Skeletal muscle cell (primary cell): ENCODE data around the gene ITGB2.
"Not testable (repeated sequence)": the region's sequence is repeated elsewhere in the genome, so short reads cannot be mapped to it uniquely, and the experiment has no call there.

ENCODE experiments used
- DNase-seq: peaks from one replicate; pipeline ENCODE4 v3.0.0-alpha.2; 2010; ENCODE audit warnings: low read depth
- H3K4me3 ChIP-seq: 2 replicates; pipeline ENCODE4 v1.5.1; 2011; ENCODE audit warnings: low read depth, mild to moderate bottlenecking, control low read depth, low read length, moderate library complexity

ITGB2 gene

DNA sequence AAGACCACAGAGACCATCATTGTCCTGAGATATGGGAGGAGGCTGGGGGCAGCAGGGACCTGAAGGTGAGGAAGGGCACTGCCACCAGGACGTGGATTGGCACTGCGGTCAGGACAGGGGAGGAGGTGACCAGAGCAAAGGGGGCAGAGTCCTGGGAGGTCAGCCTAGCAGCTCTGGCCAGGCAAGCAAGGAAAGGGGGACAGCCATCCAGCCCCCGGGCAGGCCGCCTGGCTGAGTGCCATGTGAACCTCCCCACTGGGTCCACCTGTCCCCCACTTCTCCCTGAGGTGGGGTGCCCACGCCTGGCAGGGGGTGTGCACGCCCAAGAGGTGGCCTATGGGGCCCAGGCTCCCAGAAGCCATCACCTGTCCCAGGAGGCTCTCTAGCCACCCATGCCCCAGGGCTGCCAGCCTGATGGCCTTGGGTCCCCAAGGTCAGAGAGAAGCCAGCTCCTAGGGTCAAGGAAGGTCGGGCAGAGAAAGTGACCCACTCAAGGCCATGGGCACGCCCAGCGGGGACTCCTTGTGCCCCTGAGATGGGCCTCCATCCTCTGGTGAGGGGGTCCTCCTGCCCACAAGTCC is 29.6 kb downstream of the ITGB2 start:
- no peak overlapping the region for H3K4me3 ChIP-seq
- DNase-seq = no peak

DNA sequence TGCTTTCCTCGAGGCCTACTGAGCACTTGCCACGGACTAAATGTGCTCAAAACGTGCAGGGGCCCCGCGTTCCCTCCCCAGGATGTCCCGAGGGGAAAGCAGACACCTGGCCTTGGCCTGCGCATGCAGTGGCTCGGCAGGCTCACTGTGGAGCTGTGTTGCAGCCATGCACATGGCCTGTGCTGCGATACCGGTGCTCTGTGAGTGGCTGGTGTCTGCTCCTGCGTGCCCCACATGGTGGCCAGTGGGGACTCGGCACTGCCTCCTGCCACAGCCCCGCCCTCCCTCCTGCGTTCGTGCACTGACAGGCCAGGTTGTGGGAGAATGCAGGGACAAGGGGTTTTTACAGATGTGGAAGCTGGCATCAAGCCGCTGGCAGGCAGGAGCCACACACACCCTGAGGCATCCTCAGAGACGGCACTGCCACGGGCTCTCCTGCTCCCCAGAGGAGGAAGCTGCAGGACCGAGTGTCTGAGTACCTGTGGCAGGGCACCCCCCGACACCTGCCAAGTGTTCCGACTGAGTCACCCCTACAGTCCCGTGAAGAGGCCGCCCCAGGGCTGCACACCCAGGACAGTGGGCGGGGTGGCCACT is 30.3 kb downstream of the ITGB2 start:
- DNase-seq = no peak
- H3K4me3 ChIP-seq = no peak overlapping the region

DNA sequence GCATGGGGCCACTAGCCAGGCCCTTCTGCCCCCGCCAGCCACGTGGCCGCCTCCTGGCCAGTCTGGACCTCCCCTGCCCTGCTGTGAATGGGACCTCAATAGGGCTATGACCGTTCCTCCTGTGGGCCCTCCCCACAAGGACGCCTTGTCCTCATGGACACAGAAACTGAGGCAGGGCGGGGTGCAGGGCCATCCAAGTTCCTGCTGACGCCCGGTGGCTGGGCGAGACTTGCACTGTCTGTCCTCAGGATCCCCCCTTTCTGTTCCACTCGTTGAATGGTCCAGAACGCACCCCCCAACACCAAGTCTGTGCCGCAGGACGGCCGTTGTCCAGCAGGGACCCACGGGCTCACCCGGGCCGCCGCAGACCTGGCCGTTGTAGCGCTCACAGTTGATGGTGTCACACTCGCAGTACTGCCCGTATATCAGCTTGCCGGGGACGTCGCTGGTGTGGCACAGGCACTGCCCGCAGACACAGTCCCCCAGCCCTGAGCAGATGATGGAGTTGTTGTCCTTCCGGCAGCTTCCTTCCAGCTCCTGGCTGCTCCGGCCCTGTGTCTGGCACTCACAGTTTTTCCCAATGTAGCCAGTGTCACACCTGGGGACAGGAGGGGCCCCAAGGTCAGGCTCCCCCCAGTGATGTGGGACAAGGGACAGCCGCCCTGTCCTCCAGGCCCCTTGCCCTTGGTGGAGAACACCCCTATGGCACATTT is 30.9 kb downstream of the ITGB2 start:
- H3K4me3 ChIP-seq = no peak overlapping the region
- no peak for DNase-seq

DNA sequence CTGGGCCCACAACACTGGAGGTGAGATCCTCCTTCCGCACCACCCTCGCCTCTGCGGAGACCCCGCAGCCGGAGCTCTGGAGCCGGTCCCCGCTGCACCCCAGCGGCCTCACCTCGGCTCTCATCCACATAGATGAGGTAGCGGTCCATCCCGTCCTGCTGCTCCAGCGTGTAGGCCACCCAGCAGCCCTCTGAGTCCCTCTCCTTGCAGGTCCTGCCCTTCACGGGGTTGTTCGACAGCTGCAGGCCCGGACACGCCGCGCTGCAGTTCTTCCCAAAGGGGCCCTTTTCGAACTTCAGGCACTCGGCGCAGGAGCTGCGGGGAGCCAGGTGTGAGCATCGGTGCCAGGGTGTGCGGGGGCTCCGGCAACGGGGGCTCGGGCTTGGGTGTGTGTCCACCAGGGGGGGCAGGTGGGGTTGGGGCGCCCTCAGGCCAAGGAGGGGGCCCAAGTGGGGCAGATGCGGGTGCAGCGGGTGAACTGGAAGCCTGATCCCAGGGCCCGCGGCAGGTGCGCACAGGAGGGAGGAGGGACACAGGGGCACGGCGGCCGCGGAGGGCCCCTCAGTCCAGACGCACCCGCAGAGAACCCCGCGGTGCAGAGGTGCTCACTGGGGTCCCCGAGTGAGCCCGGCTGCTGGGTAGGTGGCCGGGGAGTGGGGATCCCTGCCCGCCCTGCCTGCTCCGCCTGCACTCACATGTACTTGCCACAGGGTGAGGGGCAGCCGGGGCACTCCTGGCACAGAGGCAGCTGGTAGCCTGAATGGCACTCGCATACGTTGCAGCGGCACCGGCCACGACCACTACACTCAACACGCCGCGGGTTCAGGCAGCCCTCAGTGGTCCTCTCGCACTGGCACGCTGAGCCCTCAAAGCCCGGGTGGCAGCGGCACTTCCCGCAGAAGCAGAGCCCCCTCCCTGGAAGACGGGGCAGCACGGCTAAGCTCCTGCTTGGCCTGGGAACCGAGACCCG is 31.8 kb downstream of the ITGB2 start:
- no peak overlapping the region for H3K4me3 ChIP-seq
- DNase-seq = no peak

DNA sequence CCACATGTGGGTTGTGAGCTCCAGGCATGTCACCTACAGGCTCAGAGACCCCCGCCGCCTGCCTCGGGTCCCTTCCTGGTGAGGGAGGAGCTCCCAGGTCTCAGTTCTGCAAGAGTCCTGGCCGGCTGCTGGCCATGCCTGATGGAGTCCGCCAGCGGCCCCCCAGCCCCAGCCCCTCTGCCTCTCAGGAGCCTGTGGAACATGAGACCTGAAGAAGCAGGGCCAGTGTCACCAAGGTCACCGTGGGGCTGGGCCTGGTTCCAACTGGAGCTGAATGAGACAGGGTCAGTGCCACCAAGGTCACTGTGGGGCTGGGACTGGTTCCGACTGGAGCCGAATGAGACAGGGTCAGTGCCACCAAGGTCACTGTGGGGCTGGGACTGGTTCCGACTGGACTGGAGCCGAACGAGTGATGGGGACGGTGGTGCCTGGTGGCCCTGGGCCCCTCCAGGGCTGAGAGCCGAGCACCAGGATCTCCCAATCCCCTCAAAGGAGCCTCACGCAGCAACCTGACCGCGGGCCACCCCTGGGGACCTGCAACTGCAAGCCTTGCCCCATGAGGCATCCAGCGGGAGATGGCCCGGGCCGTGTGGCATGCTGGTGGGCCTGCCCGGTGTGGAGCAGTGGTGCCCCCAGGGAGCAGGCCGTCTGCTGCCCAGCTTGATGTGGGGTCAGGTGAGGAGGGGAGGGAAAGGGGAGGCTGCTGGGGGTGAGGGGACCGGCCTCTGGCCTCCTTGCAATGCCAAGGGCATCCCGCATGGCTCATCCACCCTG is 32.7 kb downstream of the ITGB2 start:
- H3K4me3 ChIP-seq = no peak overlapping the region
- no peak for DNase-seq

DNA sequence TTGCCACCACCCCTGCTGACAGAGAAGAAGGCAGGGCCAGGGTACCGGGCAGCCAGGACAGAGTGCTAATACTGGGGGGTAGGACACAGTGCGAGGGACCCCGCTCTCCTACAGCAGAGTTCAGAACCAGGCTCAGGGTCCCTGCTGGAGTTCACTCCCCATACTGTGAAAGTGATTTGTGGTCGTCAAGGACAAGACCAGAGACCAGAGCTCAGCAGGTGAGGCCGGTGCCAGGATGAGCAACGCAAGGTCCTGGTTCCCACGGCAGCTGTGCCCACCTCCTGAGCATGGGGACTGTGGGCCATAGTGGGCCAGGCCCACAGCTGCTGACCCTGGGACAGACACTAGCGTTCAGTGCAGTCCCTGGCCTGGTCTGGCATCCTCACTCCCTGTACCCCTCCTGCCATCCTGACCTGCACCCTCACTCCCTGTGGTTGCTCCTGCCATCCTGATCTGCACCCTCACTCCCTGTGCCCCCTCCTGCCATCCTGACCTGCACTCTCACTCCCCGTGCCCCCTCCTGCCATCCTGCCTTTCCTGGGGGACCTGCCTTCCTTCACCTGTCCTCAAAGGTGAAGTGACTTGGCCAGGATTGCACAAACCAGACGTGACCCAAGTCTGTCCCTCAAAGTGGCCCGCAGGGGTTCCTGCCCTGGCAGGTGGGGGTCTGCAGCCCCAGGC is 33.4 kb downstream of the ITGB2 start:
- no peak overlapping the region for H3K4me3 ChIP-seq

DNA sequence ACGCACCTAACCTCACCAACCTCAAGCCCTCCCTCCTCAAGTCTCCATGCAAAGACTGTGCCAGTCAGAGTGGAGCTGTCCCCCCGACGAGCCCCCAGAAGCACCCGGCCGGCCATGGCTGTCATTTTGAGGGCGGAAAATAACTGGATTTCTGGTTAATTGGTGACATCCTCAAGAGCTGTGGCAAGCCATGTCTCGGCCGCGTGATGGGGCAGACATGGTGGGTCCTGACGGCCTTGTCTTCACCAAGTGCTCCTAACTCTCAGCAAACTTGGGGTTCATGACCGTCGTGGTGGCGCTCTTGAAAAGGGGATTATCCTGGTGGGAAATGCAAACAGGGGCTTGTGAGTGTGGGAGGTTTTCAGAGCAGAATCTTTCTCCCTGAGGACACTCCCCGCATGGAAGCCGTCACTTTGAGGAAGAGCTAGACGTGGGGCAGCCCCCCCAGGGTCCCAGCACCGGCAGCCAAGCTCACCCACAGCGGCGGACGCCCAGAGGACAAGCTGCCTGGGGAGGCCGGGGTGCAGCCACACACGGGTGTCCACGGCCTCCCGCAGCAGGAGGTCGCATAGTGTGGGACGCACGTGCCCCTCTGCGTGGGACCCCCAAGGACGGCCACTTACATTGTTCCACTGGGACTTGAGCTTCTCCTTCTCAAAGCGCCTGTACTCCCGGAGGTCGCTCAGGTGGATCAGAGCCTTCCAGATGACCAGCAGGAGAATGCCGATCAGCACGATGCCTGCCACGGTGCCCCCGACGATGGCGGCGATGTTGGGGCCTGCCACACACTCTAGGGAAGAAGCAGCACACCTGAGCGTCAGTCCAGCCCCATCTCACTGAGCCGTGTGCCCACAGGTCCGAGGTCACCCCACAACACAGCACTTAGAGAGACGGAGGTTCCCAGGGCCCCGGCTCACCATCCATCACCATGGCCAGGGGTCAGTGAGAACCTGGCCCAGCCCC is 34.3 kb downstream of the ITGB2 start:
- no peak for DNase-seq
- no peak overlapping the region for H3K4me3 ChIP-seq

More for the DNA sequence above, 33.4 kb downstream of the ITGB2 start:
- no peak for DNase-seq

DNA sequence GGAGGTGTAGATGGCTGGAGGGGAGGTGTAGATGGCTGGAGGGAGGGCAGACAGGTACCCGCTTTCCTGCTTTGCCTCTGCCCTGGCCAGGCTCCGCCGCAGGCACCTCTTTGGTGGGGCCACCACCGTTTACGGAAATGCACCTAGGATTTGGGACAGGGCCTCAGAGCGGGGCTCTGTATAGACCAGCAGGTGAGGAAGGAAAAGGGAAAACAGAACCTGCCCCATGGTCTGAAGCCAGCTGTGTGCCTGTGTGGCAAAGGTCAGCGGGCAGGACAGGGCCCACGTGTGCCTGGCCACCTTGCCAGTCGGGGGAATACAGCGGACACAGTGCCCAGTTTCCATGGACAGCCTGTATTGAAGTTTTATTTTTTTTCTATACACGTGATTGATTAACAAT is 35.1 kb downstream of the ITGB2 start:
- DNase-seq = no peak
- no peak overlapping the region for H3K4me3 ChIP-seq

DNA sequence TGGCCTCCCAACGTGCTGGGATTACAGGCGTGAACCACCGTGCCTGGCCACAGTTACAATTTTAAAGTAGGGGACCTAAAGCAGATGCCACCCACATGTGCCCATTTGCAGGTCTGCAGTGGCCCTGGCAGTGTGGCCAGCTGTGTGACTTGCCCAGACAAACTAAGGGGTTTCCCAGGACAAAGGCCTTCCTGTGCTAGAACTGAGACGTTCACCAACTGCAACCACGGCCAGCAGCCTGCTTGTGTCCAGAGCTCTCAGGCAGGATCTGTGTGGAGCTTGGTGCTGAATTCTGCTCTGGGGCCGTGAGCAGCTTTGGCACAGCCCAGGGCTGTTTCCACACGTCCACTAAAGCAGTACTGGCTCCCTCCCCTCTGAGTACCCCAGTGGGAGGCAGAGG is 36.6 kb downstream of the ITGB2 start:
- H3K4me3 ChIP-seq = no peak overlapping the region
- DNase-seq = no peak

DNA sequence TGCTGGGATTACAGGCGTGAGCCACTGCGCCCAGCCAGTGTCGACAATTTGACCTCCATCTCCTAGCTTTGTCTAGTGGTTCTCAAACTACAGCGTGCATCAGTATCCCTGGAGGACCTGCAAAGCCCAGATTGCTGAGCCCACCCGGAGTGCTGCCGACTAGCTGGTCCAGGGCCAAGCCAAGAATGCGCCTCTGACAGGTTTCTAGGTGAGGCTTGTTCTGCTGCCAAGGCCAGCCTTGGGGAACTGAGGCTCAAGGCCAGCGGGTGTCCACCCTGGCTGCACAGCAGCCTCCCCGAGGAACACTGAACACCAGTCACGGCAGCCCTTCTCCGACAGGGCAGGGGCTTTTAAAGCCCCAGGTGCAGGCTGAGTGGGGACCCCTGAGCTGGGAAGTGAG is 37.4 kb downstream of the ITGB2 start:
- H3K4me3 ChIP-seq = no peak overlapping the region
- DNase-seq = no peak

DNA sequence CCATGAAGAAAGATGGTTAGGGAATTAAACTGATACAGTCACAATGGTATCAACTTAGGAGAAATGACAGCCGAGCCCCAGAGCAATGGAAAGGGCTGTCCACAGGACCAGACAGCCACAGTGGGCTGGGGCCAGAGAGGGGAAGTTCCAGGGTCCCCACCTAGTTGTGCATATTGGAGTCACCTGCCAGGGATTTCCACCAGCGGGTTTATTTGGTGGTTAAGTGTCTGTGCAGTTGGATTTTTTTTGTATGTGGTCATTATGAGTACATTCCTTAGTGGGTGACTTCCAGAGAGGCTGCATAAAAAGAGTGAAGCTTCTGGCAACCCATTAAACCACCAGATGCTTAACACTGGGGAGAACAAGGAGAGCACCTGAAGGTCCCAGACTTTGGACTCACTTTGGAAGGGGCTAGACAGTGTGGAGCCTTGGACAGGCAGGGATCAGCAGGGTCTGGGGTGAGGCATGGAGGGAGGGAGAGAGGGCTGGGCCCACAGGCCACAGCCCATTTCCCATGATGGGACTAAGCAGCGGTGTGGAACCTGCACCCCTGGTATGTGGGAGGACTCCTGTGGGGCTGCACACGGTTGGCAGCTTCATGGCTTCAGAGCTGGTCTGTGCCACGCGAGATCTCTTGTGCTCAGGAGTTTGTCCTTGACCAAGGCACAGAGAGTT is 39.4 kb downstream of the ITGB2 start:
- no peak overlapping the region for H3K4me3 ChIP-seq
- DNase-seq = no peak

DNA sequence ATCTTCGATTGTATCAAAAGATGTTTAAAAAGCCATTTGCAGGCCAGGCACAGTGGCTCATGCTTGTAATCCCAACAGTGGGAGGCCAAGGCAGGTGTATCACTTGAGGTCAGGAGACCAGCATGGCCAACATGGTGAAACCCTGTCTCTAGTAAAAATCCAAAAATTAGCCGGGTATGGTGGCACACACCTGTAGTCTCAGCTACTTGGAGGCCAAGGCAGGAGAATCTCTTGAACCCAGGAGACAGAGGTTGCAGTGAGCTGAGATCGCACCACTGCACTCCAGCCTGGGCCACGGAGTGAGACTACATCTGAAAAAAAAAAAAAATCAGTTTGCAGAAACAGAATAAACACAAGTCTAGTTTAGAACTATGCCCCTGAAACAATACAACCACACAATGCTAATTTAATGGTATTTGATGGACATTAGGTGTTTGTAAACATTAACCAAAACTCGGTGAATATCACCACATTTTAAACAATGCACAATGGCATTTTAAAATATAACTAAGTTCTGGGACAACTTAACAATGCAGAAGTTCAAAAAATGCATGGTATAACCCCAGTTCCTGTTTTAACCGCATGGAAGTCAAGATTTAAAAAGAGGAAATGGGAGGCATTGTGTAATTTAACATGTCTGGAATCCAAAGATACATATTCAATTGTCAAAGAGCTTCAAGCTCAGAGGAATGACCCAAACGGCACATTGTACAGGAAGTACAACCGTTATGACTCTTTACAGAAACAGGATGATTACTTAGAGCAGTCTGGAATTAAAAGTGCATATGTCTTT is 40.1 kb downstream of the ITGB2 start:
- H3K4me3 ChIP-seq = no peak overlapping the region
- DNase-seq = no peak

DNA sequence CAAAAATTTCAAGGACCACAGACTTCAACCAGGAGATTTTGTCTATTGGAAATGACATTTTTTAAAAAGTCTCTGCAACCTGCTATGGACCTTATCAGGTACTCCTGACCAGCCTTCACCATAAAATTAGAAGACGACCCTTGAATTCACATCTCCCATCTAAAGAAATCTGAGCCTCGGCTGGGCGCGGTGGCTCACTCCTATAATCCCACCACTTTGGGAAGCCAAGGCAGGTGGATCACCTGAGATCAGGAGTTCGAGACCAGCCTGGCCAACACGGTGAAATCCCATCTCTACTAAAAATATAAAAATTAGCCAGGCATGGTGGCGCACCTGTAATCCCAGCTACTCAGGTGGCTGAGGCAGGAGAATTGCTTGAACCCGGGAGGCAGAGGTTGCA is 41.5 kb downstream of the ITGB2 start:
- DNase-seq, H3K4me3 ChIP-seq: not testable (repeated sequence)

DNA sequence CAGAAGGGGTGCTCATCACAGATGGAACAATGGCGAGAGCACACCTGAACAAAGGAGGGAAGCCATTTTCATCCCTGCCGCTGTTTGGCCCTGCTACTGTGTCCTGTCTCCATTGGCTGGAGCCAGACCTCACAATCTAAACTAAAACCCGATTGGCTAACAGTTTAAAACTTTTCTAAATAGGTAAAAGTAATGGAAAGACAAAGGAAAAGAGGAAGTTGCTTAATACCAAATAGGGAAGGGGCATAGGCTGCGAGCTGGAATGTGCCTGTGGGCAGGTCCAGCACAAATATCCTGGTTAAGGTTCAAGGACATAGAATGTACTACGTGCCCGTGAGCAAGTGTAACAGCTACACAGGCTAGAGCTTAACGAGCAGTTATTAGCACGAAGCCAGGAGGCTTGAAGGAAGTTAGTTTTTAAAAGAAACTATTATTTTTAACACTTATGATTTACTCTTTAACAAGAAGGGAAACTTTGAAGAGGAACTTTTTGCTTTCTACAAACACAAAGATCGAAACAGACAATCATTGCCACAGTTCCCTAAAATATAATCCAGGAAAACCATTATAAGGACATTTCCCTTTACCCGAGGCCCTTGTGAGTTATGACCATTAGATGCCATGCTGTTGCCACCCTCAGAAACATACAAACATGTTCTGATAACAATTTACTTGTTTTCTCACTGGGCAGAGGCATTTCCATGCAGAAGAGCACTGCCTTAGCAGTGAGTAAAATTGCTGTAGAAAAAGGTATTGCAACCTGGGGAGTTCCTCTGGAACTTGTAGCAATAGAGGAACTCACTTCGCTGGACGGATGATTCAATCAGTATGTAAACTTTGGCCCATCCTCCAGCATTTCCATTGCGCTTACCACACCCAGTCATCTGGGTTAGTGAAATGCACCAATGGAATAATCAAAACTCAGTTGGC is 42.4 kb downstream of the ITGB2 start:
- H3K4me3 ChIP-seq = no peak overlapping the region
- no peak for DNase-seq

DNA sequence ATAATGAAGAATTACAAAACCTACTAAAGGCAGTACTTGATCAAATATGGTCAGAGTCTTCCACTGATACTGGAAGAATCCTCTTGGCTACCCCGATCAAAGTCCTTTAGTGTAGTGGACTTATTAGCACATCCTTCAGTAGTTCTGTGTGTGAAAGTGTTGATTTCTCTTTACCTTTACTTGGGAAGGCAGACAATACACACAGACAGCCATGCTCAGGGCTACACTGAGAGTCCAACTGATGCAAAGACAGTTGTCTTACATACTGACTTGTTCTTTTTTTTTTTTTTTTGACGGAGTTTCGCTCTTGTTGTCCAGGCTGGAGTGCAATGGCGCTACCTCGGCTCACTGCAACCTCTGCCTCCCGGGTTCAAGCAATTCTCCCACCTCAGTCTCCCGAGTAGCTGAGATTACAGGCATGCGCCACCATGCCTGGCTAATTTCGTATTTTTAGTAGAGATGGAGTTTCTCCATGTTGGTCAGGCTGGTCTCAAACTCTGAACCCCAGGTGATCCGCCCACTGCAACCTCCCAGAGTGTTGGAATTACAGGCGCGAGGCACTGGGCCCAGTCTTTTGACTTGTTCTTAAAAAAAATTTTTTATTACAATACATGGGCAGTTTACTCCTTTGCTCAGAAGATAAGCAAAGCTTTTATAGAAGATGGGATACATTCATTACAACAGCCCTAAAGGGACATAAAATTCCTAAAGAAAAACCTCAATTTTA is 43.7 kb downstream of the ITGB2 start:
- no peak overlapping the region for H3K4me3 ChIP-seq
- DNase-seq = no peak
